HFFc6 (cell line): Measurements from ENCODE around the gene ZNF232. TPM values are rescaled to one million over a fixed set of nuclear protein-coding genes. Genes with fewer than 3 reads are reported as not detected.
"Not testable (repeated sequence)": the region's sequence is repeated elsewhere in the genome, so short reads cannot be mapped to it uniquely, and the experiment has no call there.

Source experiments
- DNase-seq: peaks from one replicate; pipeline ENCODE4 v3.0.0-alpha.2; 2018
- H3K27ac Mint-ChIP-seq: 2 replicates; pipeline ENCODE4 v1.8.0; 2020; ENCODE audit warnings: mild to moderate bottlenecking, mixed read lengths
- H3K27me3 Mint-ChIP-seq: 2 replicates; pipeline ENCODE4 v1.8.0; 2021; ENCODE audit warnings: mild to moderate bottlenecking, moderate library complexity, mixed read lengths; ENCODE audit not compliant: insufficient read depth
- H3K36me3 Mint-ChIP-seq: 2 replicates; pipeline ENCODE4 v1.8.0; 2021; ENCODE audit warnings: low read depth, mixed read lengths
- H3K4me1 Mint-ChIP-seq: 2 replicates; pipeline ENCODE4 v1.8.0; 2020; ENCODE audit warnings: low read depth, mixed read lengths
- H3K4me3 Mint-ChIP-seq: 2 replicates; pipeline ENCODE4 v1.8.0; 2020; ENCODE audit warnings: mild to moderate bottlenecking, moderate library complexity, mixed read lengths
- H3K9me3 Mint-ChIP-seq: 2 replicates; pipeline ENCODE4 v1.8.0; 2020; ENCODE audit warnings: mild to moderate bottlenecking, mixed read lengths
- CTCF ChIP-seq: fragments of 200-600 bp; sonication (generic); IDR thresholded peaks from 2 replicates; pipeline ENCODE4 v1.5.0; 2021; ENCODE audit warnings: antibody characterized with exemption, mild to moderate bottlenecking
- total RNA-seq, 6 experiments: library from RNA; stranded (reverse); fragmentation: NEBNext Ultra II Directional; extraction: Animal tissue kit (Norgen Biotek cat#: 25700); gene quantifications; 2 replicates in 1 of 6; 3 replicates in 5 of 6; pipeline ENCODE4 v1.2.3, GENCODE V29; 2021

Gene ZNF232
- total RNA-seq, 6 experiments from 2014 or later = 3.5 to 4.9 (median 3.8) TPM

DNA sequence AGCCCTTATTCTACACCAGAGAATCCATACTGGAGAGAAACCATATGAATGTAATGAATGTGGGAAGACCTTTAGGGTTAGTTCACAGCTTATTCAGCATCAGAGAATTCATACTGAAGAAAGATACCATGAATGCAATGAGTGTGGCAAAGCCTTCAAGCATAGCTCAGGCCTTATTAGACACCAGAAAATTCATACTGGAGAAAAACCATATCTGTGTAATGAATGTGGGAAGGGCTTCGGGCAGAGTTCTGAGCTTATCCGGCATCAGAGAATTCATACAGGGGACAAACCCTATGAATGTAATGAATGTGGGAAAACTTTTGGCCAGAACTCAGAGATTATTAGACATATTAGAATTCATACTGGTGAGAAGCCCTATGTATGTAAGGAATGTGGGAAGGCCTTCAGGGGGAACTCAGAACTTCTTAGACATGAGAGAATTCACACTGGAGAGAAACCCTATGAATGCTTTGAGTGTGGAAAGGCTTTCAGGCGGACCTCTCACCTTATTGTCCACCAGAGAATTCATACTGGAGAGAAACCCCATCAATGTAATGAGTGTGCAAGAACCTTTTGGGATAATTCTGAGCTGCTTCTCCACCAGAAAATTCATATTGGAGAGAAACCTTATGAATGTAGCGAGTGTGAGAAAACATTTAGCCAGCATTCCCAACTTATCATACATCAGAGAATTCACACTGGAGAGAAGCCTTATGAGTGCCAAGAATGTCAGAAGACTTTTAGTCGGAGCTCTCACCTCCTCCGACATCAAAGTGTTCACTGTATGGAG lies 19.3 kb downstream of the ZNF232 start:
- Mint-ChIP-seq H3K4me1 (no peaks in the 10 kb centered on the region), H3K27me3 (no peaks in the 10 kb centered on the region), H3K9me3 (peaks cover 95% of the 10 kb centered on the region), H3K27ac (no peak overlapping the region), H3K4me3 (no peak overlapping the region), H3K36me3 (peaks cover 59% of the 10 kb centered on the region)
- DNase-seq = no peak
- TF ChIP-seq CTCF = no peak

GRCh38 chr17:5080591-5080990 lies 31.1 kb downstream of the ZNF232 start:
- H3K9me3 Mint-ChIP-seq = peaks cover 51% of the 10 kb centered on the region
- TF ChIP-seq CTCF = no peak
- H3K27me3 Mint-ChIP-seq = peaks cover 6% of the 10 kb centered on the region; the same call in 1 of the 2 replicates
- no peaks in the 10 kb centered on the region for H3K4me1 Mint-ChIP-seq
- H3K36me3 Mint-ChIP-seq = peaks cover 22% of the 10 kb centered on the region
- no peak overlapping the region for H3K4me3 Mint-ChIP-seq
- H3K27ac Mint-ChIP-seq = no peak overlapping the region
- no peak for DNase-seq

GRCh38 chr17:5078106-5079028 lies 33.3 kb downstream of the ZNF232 start, which contains the start of gene ZFP3:
Gene ZFP3 (plus strand): TSS chr17:5078467. CDS start chr17:5091505, 13,038 bp downstream.
- Mint-ChIP-seq H3K9me3 (peaks cover 34% of the 10 kb centered on the region), H3K27ac (no peak within 1 kb of the TSS), H3K27me3 (peaks cover 2% of the 10 kb centered on the region; the same call in 1 of the 2 replicates), H3K36me3 (peaks cover 12% of the 10 kb centered on the region), H3K4me3 (peak within 1 kb of the TSS; percentile 71), H3K4me1 (no peaks in the 10 kb centered on the region)
- no peak for DNase-seq
- no peak for TF ChIP-seq CTCF

GRCh38 chr17:5077781-5078105 lies 33.9 kb downstream of the ZNF232 start:
- no peak for DNase-seq
- Mint-ChIP-seq H3K27ac (no peak overlapping the region), H3K4me1 (no peaks in the 10 kb centered on the region), H3K36me3 (peaks cover 8% of the 10 kb centered on the region), H3K9me3 (peaks cover 30% of the 10 kb centered on the region), H3K4me3 (peak overlapping the region; percentile 71), H3K27me3 (peaks cover 2% of the 10 kb centered on the region)
- TF ChIP-seq CTCF = no peak

DNA sequence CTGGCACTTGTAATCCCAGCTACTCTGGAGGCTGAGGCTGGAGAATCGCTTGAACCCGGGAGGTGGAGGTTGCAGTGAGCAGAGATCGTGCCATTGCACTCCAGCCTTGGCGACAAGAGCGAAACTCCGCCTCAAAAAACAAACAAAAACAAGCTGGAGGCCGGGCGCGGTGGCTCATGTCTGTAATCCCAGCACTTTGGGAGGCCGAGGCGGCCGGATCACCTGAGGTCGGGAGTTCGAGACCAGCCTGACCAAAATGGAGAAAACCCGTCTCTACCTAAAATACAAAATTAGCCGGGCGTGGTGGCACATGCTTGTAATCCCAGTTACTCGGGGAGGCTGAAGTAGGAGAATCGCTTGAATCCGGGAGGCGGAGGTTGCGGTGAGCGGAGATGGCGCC lies 34.4 kb downstream of the ZNF232 start:
- H3K4me3 Mint-ChIP-seq = not testable (repeated sequence)

DNA sequence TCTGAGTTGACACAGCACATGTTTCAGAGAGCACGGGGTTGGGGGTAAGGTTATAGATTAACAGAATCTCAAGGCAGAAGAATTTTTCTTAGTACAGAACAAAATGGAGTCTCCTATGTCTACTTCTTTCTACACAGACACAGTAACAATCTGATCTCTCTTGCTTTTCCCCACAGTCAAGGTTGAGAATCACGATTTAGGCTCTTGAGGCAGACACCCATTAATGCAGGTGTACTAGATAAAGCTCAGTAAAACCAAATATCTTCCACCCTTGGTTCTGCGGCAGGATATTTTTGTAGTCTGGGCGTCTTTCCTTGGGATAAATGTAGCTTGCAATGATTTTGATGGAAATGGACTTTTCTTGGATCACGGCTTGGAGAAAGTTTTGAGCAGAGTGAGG lies 36.2 kb downstream of the ZNF232 start:
- H3K27me3 Mint-ChIP-seq, H3K4me3 Mint-ChIP-seq, DNase-seq, H3K36me3 Mint-ChIP-seq, H3K4me1 Mint-ChIP-seq, H3K27ac Mint-ChIP-seq: not testable (repeated sequence)
- H3K9me3 Mint-ChIP-seq = peaks cover 28% of the 10 kb centered on the region

More for the DNA sequence above, 34.4 kb downstream of the ZNF232 start:
- H3K27ac Mint-ChIP-seq, H3K4me1 Mint-ChIP-seq, H3K27me3 Mint-ChIP-seq, DNase-seq, H3K36me3 Mint-ChIP-seq: not testable (repeated sequence)
- peaks cover 28% of the 10 kb centered on the region for H3K9me3 Mint-ChIP-seq
